ENCODE measurements around the gene COL23A1. TPM values are rescaled to one million over a fixed set of nuclear protein-coding genes. Genes with fewer than 3 reads are reported as not detected.

COL23A1 gene
- total and polyA plus RNA-seq, 5 donors from 2014 or later, result not detected

- Mint-ChIP-seq H3K4me1 (peaks cover 0 to 2% (median 0%) of the 10 kb centered on the region in 4 donors), H3K4me3 (no peak overlapping the region), H3K27me3 (peaks cover 11% of the 10 kb centered on the region), H3K9me3 (peaks cover 0 to 5% (median 0%) of the 10 kb centered on the region in 7 donors), H3K27ac (peak overlapping the region in 1 of 3 donors; percentile 20), H3K36me3 (no peaks in the 10 kb centered on the region)
- no peaks in the 10 kb centered on the region for H3K4me1 ChIP-seq (ENCODE audit: control insufficient read depth, insufficient read depth, low read length, poor library complexity, severe bottlenecking)
- H3K36me3 ChIP-seq (ENCODE audit: control insufficient read depth, insufficient read depth, low read length), result no peaks in the 10 kb centered on the region
- no peaks in the 10 kb centered on the region for H3K27me3 ChIP-seq (ENCODE audit: control insufficient read depth, insufficient read depth, low read length)
- DNase-seq, result no peak
- no peak overlapping the region for H3K27ac ChIP-seq (ENCODE audit: insufficient read depth, low read length, poor library complexity, severe bottlenecking)
- H3K4me3 ChIP-seq (ENCODE audit: low read depth, low read length), result no peak overlapping the region
- no peak for ATAC-seq (ENCODE audit: low read depth in 2 of 2)
- no peaks in the 10 kb centered on the region for H3K9me3 ChIP-seq (ENCODE audit: control insufficient read depth in 2 of 2, low read length in 2 of 2)
These were observed 298.0 kb downstream of the COL23A1 start for GRCh38 chr5:178291969-178292825.

DNA sequence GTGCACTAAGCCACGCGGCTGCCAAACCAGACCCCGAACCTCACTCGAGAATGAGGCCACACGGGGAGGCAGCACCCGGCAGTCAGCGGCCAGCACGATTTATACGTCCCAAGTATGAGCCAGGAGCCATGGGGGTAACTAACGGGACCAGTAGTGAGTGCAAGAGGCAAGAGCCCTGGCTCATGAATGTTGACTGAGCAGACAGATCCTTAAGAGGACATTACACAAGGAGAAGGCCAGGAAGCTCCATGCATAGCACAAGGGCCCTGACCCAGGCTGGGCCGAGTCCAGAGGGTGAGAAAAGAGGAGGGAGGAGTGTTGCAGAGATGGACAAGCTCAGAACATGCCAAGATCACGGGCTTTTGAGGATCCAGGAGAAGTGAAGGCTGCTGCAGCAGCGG lies 299.0 kb downstream of the COL23A1 start:
- Mint-ChIP-seq H3K27ac (no peak overlapping the region), H3K36me3 (no peaks in the 10 kb centered on the region), H3K9me3 (peaks cover 0 to 5% (median 0%) of the 10 kb centered on the region in 7 donors), H3K4me3 (no peak overlapping the region), H3K4me1 (peaks cover 0 to 2% (median 0%) of the 10 kb centered on the region in 4 donors), H3K27me3 (peaks cover 11% of the 10 kb centered on the region)
- Histone ChIP-seq H3K4me1 (ENCODE audit: control insufficient read depth, insufficient read depth, low read length, poor library complexity, severe bottlenecking) (no peaks in the 10 kb centered on the region), H3K27ac (ENCODE audit: insufficient read depth, low read length, poor library complexity, severe bottlenecking) (no peak overlapping the region), H3K36me3 (ENCODE audit: control insufficient read depth, insufficient read depth, low read length) (no peaks in the 10 kb centered on the region), H3K4me3 (ENCODE audit: low read depth, low read length) (no peak overlapping the region), H3K27me3 (ENCODE audit: control insufficient read depth, insufficient read depth, low read length) (no peaks in the 10 kb centered on the region), H3K9me3 (ENCODE audit: control insufficient read depth in 2 of 2, low read length in 2 of 2) (no peaks in the 10 kb centered on the region)
- no peak for ATAC-seq (ENCODE audit: low read depth in 2 of 2)
- no peak for DNase-seq

DNA sequence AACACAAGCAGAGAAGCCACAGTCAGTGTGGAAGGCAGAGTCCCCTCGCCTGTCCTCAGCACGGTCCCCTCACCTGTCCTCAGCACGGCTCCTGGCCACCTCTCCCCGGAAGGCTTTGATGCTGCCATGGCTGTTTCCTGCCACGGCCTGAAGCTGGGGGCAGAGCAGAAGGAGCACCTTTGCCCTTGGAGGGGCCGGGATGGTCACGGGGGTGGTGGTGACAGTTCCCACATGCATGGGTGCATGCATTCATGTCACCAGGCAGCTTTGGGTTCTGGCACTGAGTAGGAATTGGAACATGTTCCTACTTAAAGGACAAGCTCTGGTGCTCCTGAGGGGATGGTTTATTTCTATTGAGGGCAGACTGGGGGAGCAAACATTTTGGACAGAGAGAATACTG lies 299.8 kb downstream of the COL23A1 start:
- H3K27me3 Mint-ChIP-seq, result peaks cover 11% of the 10 kb centered on the region
- H3K27ac Mint-ChIP-seq, result no peak overlapping the region
- Histone ChIP-seq H3K4me3 (ENCODE audit: low read depth, low read length) (no peak overlapping the region), H3K36me3 (ENCODE audit: control insufficient read depth, insufficient read depth, low read length) (no peaks in the 10 kb centered on the region), H3K4me1 (ENCODE audit: control insufficient read depth, insufficient read depth, low read length, poor library complexity, severe bottlenecking) (no peaks in the 10 kb centered on the region), H3K9me3 (ENCODE audit: control insufficient read depth in 2 of 2, low read length in 2 of 2) (no peaks in the 10 kb centered on the region), H3K27me3 (ENCODE audit: control insufficient read depth, insufficient read depth, low read length) (no peaks in the 10 kb centered on the region), H3K27ac (ENCODE audit: insufficient read depth, low read length, poor library complexity, severe bottlenecking) (no peak overlapping the region)
- DNase-seq (no peak), ATAC-seq (ENCODE audit: low read depth in 2 of 2) (no peak)
- no peak overlapping the region for H3K4me3 Mint-ChIP-seq
- no peaks in the 10 kb centered on the region for H3K36me3 Mint-ChIP-seq
- H3K9me3 Mint-ChIP-seq, result peaks cover 0 to 4% (median 0%) of the 10 kb centered on the region in 7 donors
- peaks cover 0 to 2% (median 0%) of the 10 kb centered on the region in 4 donors for H3K4me1 Mint-ChIP-seq

DNA sequence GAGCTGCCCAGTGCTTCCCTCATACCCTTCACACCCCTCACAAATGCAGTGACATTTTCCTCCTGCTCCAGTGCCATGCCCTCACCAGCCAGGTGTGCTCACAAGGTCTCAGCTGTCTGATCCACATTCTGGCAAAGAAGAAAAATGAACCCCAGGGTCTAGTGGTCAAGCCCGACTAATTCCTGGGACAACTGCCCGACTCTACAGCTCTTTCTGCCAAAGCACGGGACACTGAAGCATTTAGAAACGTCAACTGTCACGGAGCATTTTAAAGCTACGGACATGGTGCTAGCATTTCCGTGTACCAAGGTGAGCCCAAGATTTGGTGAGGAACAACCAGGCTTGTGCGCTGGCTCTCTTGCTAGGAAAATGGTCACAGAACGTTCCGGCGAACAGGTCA lies 300.8 kb downstream of the COL23A1 start:
- no peaks in the 10 kb centered on the region for H3K36me3 Mint-ChIP-seq
- H3K27ac Mint-ChIP-seq, result no peak overlapping the region
- H3K27me3 Mint-ChIP-seq, result peaks cover 11% of the 10 kb centered on the region

GRCh38 chr5:178288401-178289368 lies 301.5 kb downstream of the COL23A1 start:
- Histone ChIP-seq H3K27me3 (ENCODE audit: control insufficient read depth, insufficient read depth, low read length) (no peaks in the 10 kb centered on the region), H3K9me3 (ENCODE audit: control insufficient read depth in 2 of 2, low read length in 2 of 2) (peaks cover 4 to 7% of the 10 kb centered on the region in 2 experiments), H3K4me3 (ENCODE audit: low read depth, low read length) (no peak overlapping the region), H3K36me3 (ENCODE audit: control insufficient read depth, insufficient read depth, low read length) (no peaks in the 10 kb centered on the region), H3K4me1 (ENCODE audit: control insufficient read depth, insufficient read depth, low read length, poor library complexity, severe bottlenecking) (no peaks in the 10 kb centered on the region), H3K27ac (ENCODE audit: insufficient read depth, low read length, poor library complexity, severe bottlenecking) (no peak overlapping the region)
- DNase-seq (no peak), ATAC-seq (ENCODE audit: low read depth in 2 of 2) (no peak)
- Mint-ChIP-seq H3K27ac (peak overlapping the region in 1 of 3 donors; percentile 88), H3K4me1 (peaks cover 0 to 2% (median 0%) of the 10 kb centered on the region in 4 donors), H3K36me3 (no peaks in the 10 kb centered on the region), H3K9me3 (peaks cover 0 to 8% (median 4%) of the 10 kb centered on the region in 7 donors), H3K27me3 (peaks cover 11% of the 10 kb centered on the region), H3K4me3 (no peak overlapping the region)

More for the DNA sequence above, 300.8 kb downstream of the COL23A1 start:
- H3K36me3 ChIP-seq (ENCODE audit: control insufficient read depth, insufficient read depth, low read length), result no peaks in the 10 kb centered on the region
- H3K27ac ChIP-seq (ENCODE audit: insufficient read depth, low read length, poor library complexity, severe bottlenecking), result no peak overlapping the region
- H3K4me1 ChIP-seq (ENCODE audit: control insufficient read depth, insufficient read depth, low read length, poor library complexity, severe bottlenecking), result no peaks in the 10 kb centered on the region
- H3K9me3 ChIP-seq (ENCODE audit: control insufficient read depth in 2 of 2, low read length in 2 of 2), result no peaks in the 10 kb centered on the region
- no peak for DNase-seq
- no peaks in the 10 kb centered on the region for H3K27me3 ChIP-seq (ENCODE audit: control insufficient read depth, insufficient read depth, low read length)
- H3K4me1 Mint-ChIP-seq, result peaks cover 0 to 2% (median 0%) of the 10 kb centered on the region in 4 donors
- no peak overlapping the region for H3K4me3 ChIP-seq (ENCODE audit: low read depth, low read length)
- no peak overlapping the region for H3K4me3 Mint-ChIP-seq
- peaks cover 0 to 4% (median 0%) of the 10 kb centered on the region in 7 donors for H3K9me3 Mint-ChIP-seq
- ATAC-seq (ENCODE audit: low read depth in 2 of 2), result no peak

DNA sequence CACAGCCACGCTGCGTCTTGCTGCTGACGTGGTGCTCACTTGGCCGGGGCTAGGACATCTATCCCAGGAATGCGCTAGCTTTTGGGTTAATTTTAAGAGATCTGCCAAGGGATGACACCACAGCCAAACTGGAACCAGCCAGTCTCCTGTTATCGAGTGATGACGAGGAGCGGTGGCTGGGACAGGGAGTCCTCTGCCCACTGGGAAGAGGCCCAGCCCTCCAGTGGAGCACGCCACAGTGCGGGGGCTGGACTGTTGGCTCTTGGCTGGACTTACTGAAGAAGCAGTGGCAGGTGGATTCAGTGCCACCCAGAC lies 302.4 kb downstream of the COL23A1 start:
- H3K9me3 ChIP-seq (ENCODE audit: control insufficient read depth in 2 of 2, low read length in 2 of 2), result peaks cover 7 to 8% of the 10 kb centered on the region in 2 experiments
- Mint-ChIP-seq H3K4me1 (no peaks in the 10 kb centered on the region), H3K4me3 (no peak overlapping the region), H3K9me3 (peaks cover 0 to 12% (median 5%) of the 10 kb centered on the region in 7 donors), H3K27ac (no peak overlapping the region), H3K36me3 (no peaks in the 10 kb centered on the region), H3K27me3 (peaks cover 11% of the 10 kb centered on the region)
- no peaks in the 10 kb centered on the region for H3K4me1 ChIP-seq (ENCODE audit: control insufficient read depth, insufficient read depth, low read length, poor library complexity, severe bottlenecking)
- H3K27ac ChIP-seq (ENCODE audit: insufficient read depth, low read length, poor library complexity, severe bottlenecking), result no peak overlapping the region
- H3K36me3 ChIP-seq (ENCODE audit: control insufficient read depth, insufficient read depth, low read length), result no peaks in the 10 kb centered on the region
- no peak overlapping the region for H3K4me3 ChIP-seq (ENCODE audit: low read depth, low read length)
- no peak for ATAC-seq (ENCODE audit: low read depth in 2 of 2)
- no peaks in the 10 kb centered on the region for H3K27me3 ChIP-seq (ENCODE audit: control insufficient read depth, insufficient read depth, low read length)
- DNase-seq, result no peak

DNA sequence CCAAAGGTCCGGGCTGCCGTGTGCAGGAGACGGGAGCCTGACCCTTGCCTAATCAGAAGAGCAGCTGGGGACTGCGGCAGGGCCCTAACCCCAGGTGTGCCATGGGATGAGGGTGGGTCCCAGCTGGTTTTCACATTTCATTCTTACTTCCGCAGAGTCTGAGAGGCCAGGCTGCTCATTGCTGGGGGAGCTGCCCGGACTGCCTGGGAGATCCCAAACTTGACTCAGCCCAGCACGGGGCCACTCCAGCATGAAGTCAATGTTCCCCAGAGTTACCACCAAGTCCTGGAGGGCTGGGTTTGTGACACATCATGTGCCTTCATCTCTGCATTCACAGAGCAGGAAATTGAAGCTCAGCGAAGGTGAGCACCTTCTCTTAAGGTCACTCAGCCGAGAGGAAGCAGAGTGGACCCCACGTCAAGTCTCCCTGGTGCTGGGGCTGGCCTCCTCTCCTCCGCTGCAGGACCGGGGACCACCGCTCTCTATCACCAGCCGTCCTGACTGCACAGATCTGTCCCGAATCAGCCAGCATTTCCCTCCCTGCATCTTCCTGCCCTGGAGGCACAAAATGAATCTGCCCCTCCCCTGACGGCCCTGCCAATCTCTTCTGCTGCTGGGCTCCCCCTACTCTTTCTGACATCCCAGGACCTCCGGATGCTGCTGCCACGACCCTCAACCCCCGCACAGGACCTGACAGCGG lies 303.0 kb downstream of the COL23A1 start:
- H3K4me1 Mint-ChIP-seq, result no peaks in the 10 kb centered on the region
- H3K27me3 Mint-ChIP-seq, result peaks cover 11% of the 10 kb centered on the region

More for the DNA sequence above, 303.0 kb downstream of the COL23A1 start:
- Mint-ChIP-seq H3K36me3 (no peaks in the 10 kb centered on the region), H3K27ac (no peak overlapping the region), H3K4me3 (no peak overlapping the region), H3K9me3 (peaks cover 0 to 12% (median 5%) of the 10 kb centered on the region in 7 donors)
- Histone ChIP-seq H3K27ac (ENCODE audit: insufficient read depth, low read length, poor library complexity, severe bottlenecking) (no peak overlapping the region), H3K4me3 (ENCODE audit: low read depth, low read length) (no peak overlapping the region), H3K27me3 (ENCODE audit: control insufficient read depth, insufficient read depth, low read length) (no peaks in the 10 kb centered on the region), H3K9me3 (ENCODE audit: control insufficient read depth in 2 of 2, low read length in 2 of 2) (peaks cover 7 to 8% of the 10 kb centered on the region in 2 experiments), H3K36me3 (ENCODE audit: control insufficient read depth, insufficient read depth, low read length) (no peaks in the 10 kb centered on the region), H3K4me1 (ENCODE audit: control insufficient read depth, insufficient read depth, low read length, poor library complexity, severe bottlenecking) (no peaks in the 10 kb centered on the region)
- DNase-seq, result no peak
- no peak for ATAC-seq (ENCODE audit: low read depth in 2 of 2)

All from CD4-positive, CD25-positive, alpha-beta regulatory T cell (primary cell).